OCI-LY1 (cell line): ENCODE data around the gene METTL2A.
"Not testable (repeated sequence)": the region's sequence is repeated elsewhere in the genome, so short reads cannot be mapped to it uniquely, and the experiment has no call there.

Experiments
- H2AFZ ChIP-seq: fragments of 200-600 bp; sonication (generic), shearing (Covaris generic); 2 replicates; pipeline ENCODE4 v1.6.0; 2014; ENCODE audit warnings: antibody characterized with exemption, mild to moderate bottlenecking, low read length
- H3F3A ChIP-seq: fragments of 200-600 bp; sonication (generic), shearing (Covaris generic); 2 replicates; pipeline ENCODE4 v1.6.0; 2014; ENCODE audit warnings: mild to moderate bottlenecking, antibody characterized with exemption, low read length, moderate library complexity; ENCODE audit not compliant: insufficient read depth
- H3K27ac ChIP-seq: fragments of 200-600 bp; sonication (generic); 2 replicates; pipeline ENCODE4 v1.5.1; 2014; ENCODE audit warnings: low read length, mixed run types, mild to moderate bottlenecking, low read depth; ENCODE audit not compliant: poor library complexity, severe bottlenecking
- H3K27me3 ChIP-seq: fragments of 200-600 bp; sonication (generic); 2 replicates; pipeline ENCODE4 v1.6.0; 2014; ENCODE audit warnings: antibody characterized with exemption, mild to moderate bottlenecking, low read length, moderate library complexity; ENCODE audit not compliant: insufficient read depth
- H3K36me3 ChIP-seq: fragments of 200-600 bp; sonication (generic); 2 replicates; pipeline ENCODE4 v1.6.1; 2014; ENCODE audit warnings: mild to moderate bottlenecking, antibody characterized with exemption, low read length, moderate library complexity, mixed read lengths; ENCODE audit not compliant: insufficient read depth
- H3K4me1 ChIP-seq: fragments of 200-600 bp; sonication (generic); 2 replicates; pipeline ENCODE4 v1.5.1; 2014; ENCODE audit warnings: mild to moderate bottlenecking, low read length, moderate library complexity; ENCODE audit not compliant: insufficient read depth, severe bottlenecking
- H3K4me2 ChIP-seq: fragments of 200-600 bp; sonication (generic), shearing (Covaris generic); 2 replicates; pipeline ENCODE4 v1.6.1; 2014; ENCODE audit warnings: low read length
- H3K4me3 ChIP-seq: fragments of 200-600 bp; sonication (generic); 2 replicates; pipeline ENCODE4 v1.5.1; 2014; ENCODE audit warnings: low read length, low read depth, mild to moderate bottlenecking, mixed read lengths; ENCODE audit not compliant: poor library complexity, severe bottlenecking
- H3K79me2 ChIP-seq: fragments of 200-600 bp; shearing (Covaris generic); 2 replicates; pipeline ENCODE4 v1.6.1; 2016; ENCODE audit warnings: mixed run types, low read length, mixed read lengths; ENCODE audit not compliant: insufficient read depth
- H3K9ac ChIP-seq: fragments of 200-600 bp; sonication (generic), shearing (Covaris generic); 2 replicates; pipeline ENCODE4 v1.6.1; 2014; ENCODE audit warnings: mild to moderate bottlenecking, low read length, mixed read lengths
- H3K9me2 ChIP-seq: fragments of 200-600 bp; sonication (generic), shearing (Covaris generic); 2 replicates; pipeline ENCODE4 v1.6.1; 2014; ENCODE audit warnings: low read depth, mild to moderate bottlenecking, low read length, mixed read lengths
- H3K9me3 ChIP-seq: fragments of 200-600 bp; shearing (Covaris generic); 2 replicates; pipeline ENCODE4 v1.6.1; 2014; ENCODE audit warnings: low read length, mixed read lengths
- H4K20me1 ChIP-seq: fragments of 200-600 bp; sonication (generic), shearing (Covaris generic); 2 replicates; pipeline ENCODE4 v1.6.0; 2016; ENCODE audit warnings: mild to moderate bottlenecking, low read length; ENCODE audit not compliant: insufficient read depth
- CTCF ChIP-seq: fragments of 200-600 bp; sonication (generic), shearing (Covaris generic); IDR thresholded peaks from 2 replicates; pipeline ENCODE4 v1.5.1; 2017; ENCODE audit warnings: mild to moderate bottlenecking, antibody characterized with exemption, low read length, moderate library complexity, mixed read lengths
- EZH2 ChIP-seq: fragments of 200-600 bp; sonication (generic), shearing (Covaris generic); IDR thresholded peaks from 2 replicates; pipeline ENCODE4 v1.8.0; 2017; ENCODE audit warnings: borderline replicate concordance, mixed run types, mild to moderate bottlenecking, antibody characterized with exemption, low read length, moderate library complexity, mixed read lengths

METTL2A gene

GRCh38 chr17:62405451-62405850 lies 18.2 kb upstream of the METTL2A start:
- no peaks in the 10 kb centered on the region for H3K79me2 ChIP-seq
- H3K4me2 ChIP-seq, result no peak overlapping the region
- H3K27me3 ChIP-seq, result no peaks in the 10 kb centered on the region
- no peaks in the 10 kb centered on the region for H3K9me3 ChIP-seq
- no peak overlapping the region for H3K27ac ChIP-seq
- H3K9ac ChIP-seq, result no peak overlapping the region
- H3K9me2 ChIP-seq, result no peaks in the 10 kb centered on the region
- H3K4me3 ChIP-seq, result no peak overlapping the region
- no peaks in the 10 kb centered on the region for H3K36me3 ChIP-seq
- no peaks in the 10 kb centered on the region for H4K20me1 ChIP-seq
- H3F3A ChIP-seq, result no peaks in the 10 kb centered on the region
- H3K4me1 ChIP-seq, result no peaks in the 10 kb centered on the region
- H2AFZ ChIP-seq, result no peak overlapping the region
- TF ChIP-seq CTCF, result no peak
- TF ChIP-seq EZH2, result no peak

DNA sequence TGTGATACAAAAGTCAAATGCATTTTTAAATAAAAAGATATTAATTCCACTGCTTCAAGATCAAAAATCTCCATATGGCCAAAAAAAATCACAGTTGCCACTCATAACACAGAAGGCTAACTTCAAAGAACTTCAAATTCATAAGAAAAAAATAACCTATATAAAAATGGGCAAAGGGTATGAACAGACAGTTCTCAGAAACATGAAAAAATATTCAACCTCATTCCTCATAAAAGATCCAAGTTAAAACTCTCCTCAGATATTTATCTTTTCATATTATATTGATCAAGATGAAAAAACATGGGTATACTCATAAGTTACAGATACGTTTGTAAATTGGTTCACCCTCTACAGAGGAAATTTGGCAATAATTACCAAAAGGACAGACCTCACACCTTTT lies 10.6 kb upstream of the METTL2A start:
- not testable (repeated sequence) for H3K36me3 ChIP-seq, H3K4me2 ChIP-seq, H3K9me2 ChIP-seq, H3K9ac ChIP-seq, H3F3A ChIP-seq, H3K79me2 ChIP-seq, H3K27me3 ChIP-seq, H3K27ac ChIP-seq, H4K20me1 ChIP-seq, H3K4me3 ChIP-seq, H3K4me1 ChIP-seq, H3K9me3 ChIP-seq, H2AFZ ChIP-seq

DNA sequence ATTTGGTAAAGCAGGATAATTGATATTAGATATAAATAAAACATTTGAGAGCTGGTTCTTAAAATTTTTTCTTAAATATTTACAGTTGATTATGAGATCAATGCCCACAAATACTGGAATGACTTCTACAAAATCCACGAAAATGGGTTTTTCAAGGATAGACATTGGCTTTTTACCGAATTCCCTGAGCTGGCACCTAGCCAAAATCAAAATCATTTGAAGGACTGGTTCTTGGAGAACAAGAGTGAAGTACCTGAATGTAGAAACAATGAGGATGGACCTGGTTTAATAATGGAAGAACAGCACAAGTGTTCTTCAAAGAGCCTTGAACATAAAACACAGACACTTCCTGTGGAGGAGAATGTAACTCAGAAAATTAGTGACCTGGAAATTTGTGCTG lies 2.5 kb downstream of the METTL2A start:
- Histone ChIP-seq H3K79me2 (peaks cover 11% of the 10 kb centered on the region), H3K36me3 (peaks cover 29% of the 10 kb centered on the region), H3K4me1 (peaks cover 17% of the 10 kb centered on the region)
- not testable (repeated sequence) for H4K20me1 ChIP-seq, H3K4me3 ChIP-seq, H3K27me3 ChIP-seq, H3K27ac ChIP-seq, H3K9me2 ChIP-seq, H3K4me2 ChIP-seq, H3K9ac ChIP-seq, H3F3A ChIP-seq, H3K9me3 ChIP-seq, H2AFZ ChIP-seq

DNA sequence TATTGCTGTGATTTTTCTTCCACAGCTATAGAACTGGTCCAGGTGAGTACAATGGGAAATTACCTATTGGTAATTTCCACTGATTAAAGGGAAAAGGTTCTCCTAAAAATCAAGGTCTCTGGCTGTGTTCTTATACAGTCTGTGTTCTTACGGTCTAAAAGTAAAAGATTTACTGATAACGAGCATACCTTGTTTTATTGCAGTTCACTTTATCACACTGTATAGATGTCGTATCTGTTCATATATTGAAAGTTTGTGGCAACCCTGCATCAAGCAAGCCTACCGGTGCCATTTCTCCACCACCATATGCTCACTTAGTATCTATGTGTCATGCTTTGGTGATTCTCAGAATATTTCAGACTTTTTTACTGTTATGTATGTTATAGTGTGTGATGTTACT lies 11.6 kb downstream of the METTL2A start:
- not testable (repeated sequence) for H3K27ac ChIP-seq, H3K4me1 ChIP-seq, H3K9me2 ChIP-seq, H3K27me3 ChIP-seq, H3K79me2 ChIP-seq, H3K9me3 ChIP-seq, H4K20me1 ChIP-seq, H2AFZ ChIP-seq, H3K9ac ChIP-seq, H3F3A ChIP-seq, H3K4me3 ChIP-seq, H3K4me2 ChIP-seq
- peaks cover 19% of the 10 kb centered on the region for H3K36me3 ChIP-seq

GRCh38 chr17:62441181-62441580 lies 17.5 kb downstream of the METTL2A start:
- not testable (repeated sequence) for H3K27me3 ChIP-seq, H3K9me3 ChIP-seq, H2AFZ ChIP-seq, H3K79me2 ChIP-seq, H3F3A ChIP-seq, H3K9ac ChIP-seq, H3K4me1 ChIP-seq, H3K9me2 ChIP-seq, H3K4me2 ChIP-seq, H3K27ac ChIP-seq, H3K4me3 ChIP-seq, H4K20me1 ChIP-seq
- peaks cover 56% of the 10 kb centered on the region for H3K36me3 ChIP-seq
